Spleen (tissue), 7 donors: ENCODE results near the gene MTHFR.

ENCODE experiments used
- CTCF ChIP-seq, 11 experiments: fragments of 200-600 bp in 7 of 11; fragments of 450-650 bp in 4 of 11; sonication (generic) in 4 of 11; IDR thresholded peaks in 8 of 11; conservative IDR thresholded peaks in 3 of 11; 1 replicate in 7 of 11; 2 replicates in 4 of 11; pipeline versions ENCODE4 v1.4.0 to v1.8.0; 2016 to 2021; ENCODE audit warnings: antibody characterized with exemption in 11 of 11, inconsistent platforms in 4 of 11, mild to moderate bottlenecking in 1 of 11
- POLR2A ChIP-seq, 3 donors: fragments of 450-650 bp; IDR thresholded peaks; one replicate each; pipeline ENCODE4 v1.5.1; 2017; ENCODE audit warnings: antibody characterized with exemption in 3 of 3, mild to moderate bottlenecking in 1 of 3
- POLR2AphosphoS5 ChIP-seq, 3 donors: sonication (generic); formaldehyde crosslinking; IDR thresholded peaks; one replicate each; pipeline ENCODE4 v1.5.1; 2017; ENCODE audit warnings: antibody characterized with exemption in 3 of 3
- donor health status: DM: no; HTN: no; CAD: no; lungs with moderate emphysema.
- donor health status: DM: no; HTN: no; CAD: no.
- donor health status: DM: no; HTN: no; CAD: no.

- TF ChIP-seq CTCF (IDR thresholded peaks at IDR 0.05 in 8 of 11, conservative IDR thresholded peaks at IDR 0.05 in 3 of 11) (no peak), POLR2A (IDR thresholded peaks at IDR 0.05) (no peak), POLR2AphosphoS5 (IDR thresholded peaks at IDR 0.05) (no peak)
These were observed 31.0 kb downstream of the MTHFR start for GRCh38 chr1:11774753-11775152.
